DOHH2 (cell line): Measurements from ENCODE around the gene DOK7.

ENCODE experiments used
- CTCF ChIP-seq: fragments of 200-600 bp; sonication (generic); IDR thresholded peaks from one replicate; pipeline ENCODE4 v1.5.1; 2014; ENCODE audit warnings: antibody characterized with exemption, mild to moderate bottlenecking, low read depth, low read length; ENCODE audit not compliant: poor library complexity, severe bottlenecking
- EZH2phosphoT487 ChIP-seq: fragments of 200-600 bp; sonication (generic); IDR thresholded peaks from 2 replicates; pipeline ENCODE4 v1.6.1; 2017; ENCODE audit warnings: borderline replicate concordance, mild to moderate bottlenecking, antibody characterized with exemption, low read length, moderate library complexity, mixed read lengths

GRCh38 chr4:3475041-3475712 is 12.1 kb downstream of the DOK7 start:
- TF ChIP-seq CTCF (no peak), EZH2phosphoT487 (no peak)
